Right cardiac atrium (tissue), 5 donors: ENCODE results near the gene RAPGEF1. TPM values are rescaled to one million over a fixed set of nuclear protein-coding genes. Genes with fewer than 3 reads are reported as not detected.

Experiments
- ATAC-seq, 2 donors: fragments of 200-7000 bp; cut with Tn5 transposase; one replicate each; pipeline versions ENCODE4 v1.8.0 to v1.9.1; 2020; ENCODE audit warnings: moderate library complexity in 2 of 2, mild to moderate bottlenecking in 1 of 2
- DNase-seq, 3 donors: peaks; one replicate each; pipeline ENCODE4 v3.0.0-alpha.2; 2020
- H3K27ac ChIP-seq: one replicate; pipeline ENCODE4 v1.5.1; 2013; ENCODE audit warnings: mild to moderate bottlenecking, low read length, control low read depth, moderate library complexity
- H3K27me3 ChIP-seq: one replicate; pipeline ENCODE4 v1.6.1; 2013; ENCODE audit not compliant: control insufficient read depth, insufficient read depth
- H3K4me1 ChIP-seq: one replicate; pipeline ENCODE4 v1.6.1; 2013; ENCODE audit warnings: low read length; ENCODE audit not compliant: control insufficient read depth, insufficient read depth
- H3K4me3 ChIP-seq: one replicate; pipeline ENCODE4 v1.5.1; 2013; ENCODE audit warnings: low read length, control low read depth
- H3K9me3 ChIP-seq: one replicate; pipeline ENCODE4 v1.6.1; 2013; ENCODE audit warnings: low read length; ENCODE audit not compliant: control insufficient read depth
- WGBS: extraction: QIAGEN DNeasy Blood & Tissue Kit; methylation state at CpG from one replicate; pipeline ENCODE4 v1.1.7; 2013; 5-methylcytosine and 5-hydroxymethylcytosine counted together
- intact Hi-C, 4 donors: fragments of 100-400 bp; cut with DNase I; formaldehyde crosslinking; loops; one replicate each; pipeline versions ENCODE4 v1.11.0 to v1.14.0; 2022 to 2023
- polyA plus RNA-seq: library from polyadenylated mRNA; stranded (reverse); fragments of 200-250 nt; gene quantifications from one replicate; pipeline ENCODE4 v1.2.3, GENCODE V29; 2013
- total RNA-seq, 4 donors: library from RNA; stranded (reverse); fragmentation: NEBNext Ultra II Directional; extraction: Animal tissue kit (Norgen Biotek cat#: 25700); gene quantifications; one replicate each; pipeline ENCODE4 v1.2.1, GENCODE V29; 2021
- donor health status: healthy with polysubstance abuse.
- donor health status: DM: no; HTN: yes; CAD: no.
- donor health status: DM: no; HTN: no; CAD: no.
- donor health status: DM: no; HTN: yes; CAD: no; lungs with severe emphysema.
- donor health status: DM: yes; HTN: yes; CAD: no.

Gene RAPGEF1
- total and polyA plus RNA-seq, 5 donors = 58.5 to 100 (median 88.6) TPM

- Histone ChIP-seq H3K4me3 (no peak overlapping the region), H3K4me1 (peaks cover 27% of the 10 kb centered on the region), H3K27ac (peak overlapping the region; percentile 65), H3K9me3 (no peaks in the 10 kb centered on the region), H3K27me3 (no peaks in the 10 kb centered on the region)
- DNase-seq (no peak), ATAC-seq (no peak)
- 48% methylated on average over 4 of the region's 4 CpGs for WGBS
- intact Hi-C loops = loop anchor here in 2 of 4 donors (5.0 to 10.0 kb wide), 2 partner anchors 62 to 129 kb away; no protein-coding TSS in a partner anchor
Measured at GRCh38 chr9:131736431-131736830, 3.4 kb downstream of the RAPGEF1 start.

DNA sequence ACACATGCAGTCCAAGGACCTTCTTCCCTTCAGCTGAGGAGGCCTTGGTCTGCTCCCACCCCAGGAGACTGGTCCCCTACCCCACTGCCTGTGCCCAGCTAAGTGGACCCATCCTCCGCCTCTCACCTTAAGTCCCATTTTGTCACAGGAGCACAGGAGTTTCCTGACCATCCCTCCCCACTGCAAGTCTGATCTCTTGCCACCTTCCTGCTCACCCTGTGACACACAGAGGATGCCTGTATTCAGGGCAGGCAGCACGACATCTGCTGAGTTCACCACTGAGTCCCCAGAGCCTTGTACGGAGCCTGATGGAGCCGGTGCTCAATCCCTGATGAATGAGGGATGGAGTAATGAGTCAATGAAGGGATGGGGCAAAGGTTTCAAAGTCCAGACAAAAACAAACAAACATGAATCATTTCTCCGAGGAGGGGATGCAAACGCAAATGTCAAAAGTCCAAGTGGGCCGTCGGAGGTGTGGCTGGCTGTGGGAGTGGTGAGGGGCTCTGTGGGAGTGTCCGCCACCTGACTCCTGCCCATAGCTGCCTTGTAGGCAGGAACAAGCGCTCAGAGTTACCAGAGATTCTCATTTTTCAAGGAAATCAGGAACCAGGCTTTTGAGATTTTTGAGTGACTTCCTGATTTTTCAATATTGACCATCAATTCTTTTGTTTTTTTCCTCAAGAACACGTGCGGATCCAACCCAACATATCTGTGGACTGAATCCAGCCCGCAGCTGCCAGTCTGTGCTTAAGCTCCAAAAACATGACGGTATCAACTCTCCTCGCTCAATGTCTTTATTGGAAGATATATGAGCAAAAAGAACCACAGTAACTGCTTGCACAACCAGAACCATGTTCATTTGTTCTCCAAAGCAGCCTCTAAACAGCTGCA is 4.4 kb downstream of the RAPGEF1 start:
- 73% methylated on average over 15 of the region's 15 CpGs for WGBS
- ATAC-seq = no peak
- peaks cover 27% of the 10 kb centered on the region for H3K4me1 ChIP-seq
- intact Hi-C loops = loop anchor here in 2 of 4 donors (5.0 to 10.0 kb wide), 2 partner anchors 61 to 128 kb away; no protein-coding TSS in a partner anchor
- H3K27me3 ChIP-seq = no peaks in the 10 kb centered on the region
- no peak overlapping the region for H3K27ac ChIP-seq
- H3K4me3 ChIP-seq = no peak overlapping the region
- DNase-seq = no peak
- no peaks in the 10 kb centered on the region for H3K9me3 ChIP-seq

DNA sequence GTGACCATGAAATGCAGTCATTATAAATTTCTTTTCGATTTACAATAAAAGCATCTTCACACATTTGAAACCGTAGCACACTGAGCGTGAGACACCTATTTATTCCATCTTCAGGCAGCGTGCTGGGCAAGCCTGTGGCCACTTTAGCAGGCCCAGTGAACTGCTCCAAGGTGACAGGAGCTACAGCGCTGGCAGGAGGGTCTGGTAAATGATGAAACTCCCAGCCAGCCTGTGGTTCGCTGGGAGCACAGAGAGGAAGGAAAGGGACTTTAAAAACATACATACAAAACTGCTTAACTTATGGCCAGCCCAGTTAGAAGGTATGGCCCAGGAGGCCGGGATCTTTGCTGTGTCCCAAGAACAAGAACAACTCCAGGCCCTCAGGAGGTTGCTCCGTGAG is 5.1 kb downstream of the RAPGEF1 start:
- DNase-seq (no peak), ATAC-seq (no peak)
- Histone ChIP-seq H3K4me1 (peaks cover 27% of the 10 kb centered on the region), H3K4me3 (no peak overlapping the region), H3K27me3 (no peaks in the 10 kb centered on the region), H3K9me3 (no peaks in the 10 kb centered on the region), H3K27ac (no peak overlapping the region)
- 74% methylated on average over 8 of the region's 8 CpGs for WGBS
- intact Hi-C loops = loop anchor here in 2 of 4 donors (5.0 to 10.0 kb wide), 2 partner anchors 60 to 127 kb away; no protein-coding TSS in a partner anchor

- Histone ChIP-seq H3K4me3 (no peak overlapping the region), H3K27me3 (no peaks in the 10 kb centered on the region), H3K27ac (peak overlapping the region; percentile 90), H3K4me1 (peaks cover 31% of the 10 kb centered on the region), H3K9me3 (no peaks in the 10 kb centered on the region)
- 25% methylated on average over 6 of the region's 6 CpGs for WGBS
- intact Hi-C loops = loop anchor here in 1 of 4 donors (10.0 kb wide), 1 partner anchor 59 kb away; no protein-coding TSS in a partner anchor
- peak; percentile 60 to 84 (median 82) for DNase-seq
- ATAC-seq = peak; percentile 2
Measured at GRCh38 chr9:131734165-131734610, 5.7 kb downstream of the RAPGEF1 start.

DNA sequence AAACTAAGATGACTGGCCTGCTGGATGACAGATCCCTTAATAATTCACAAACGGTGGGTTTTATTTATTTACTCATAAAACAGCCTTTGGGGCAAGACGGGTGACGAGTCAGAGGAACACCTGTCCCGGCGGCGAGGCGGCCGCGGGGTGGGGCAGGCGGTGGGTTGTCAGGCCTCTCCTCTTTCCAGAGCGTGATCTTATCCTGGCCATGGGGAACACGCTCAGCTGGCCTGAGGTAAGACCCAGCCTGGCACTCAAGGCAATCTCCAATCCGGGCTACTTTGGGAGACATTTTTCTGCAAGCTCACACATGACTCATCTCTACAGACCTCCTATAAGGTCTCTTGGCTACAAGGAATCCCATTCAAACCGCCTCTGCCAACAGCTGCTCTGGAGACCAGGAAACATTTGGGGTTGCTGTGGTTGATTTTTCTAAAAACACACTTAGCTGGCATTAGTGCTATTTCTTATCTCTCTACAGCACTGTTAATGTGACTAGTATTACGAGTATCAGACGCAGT is 6.3 kb downstream of the RAPGEF1 start:
- Histone ChIP-seq H3K4me3 (no peak overlapping the region), H3K27ac (peak overlapping the region; percentile 63), H3K4me1 (peaks cover 31% of the 10 kb centered on the region), H3K9me3 (no peaks in the 10 kb centered on the region), H3K27me3 (no peaks in the 10 kb centered on the region)
- 58% methylated on average over 16 of the region's 16 CpGs for WGBS
- DNase-seq (peak; percentile 60 to 65 (median 64)), ATAC-seq (peak; percentile 69 to 78)
- intact Hi-C loops = loop anchor here in 1 of 4 donors (10.0 kb wide), 1 partner anchor 59 kb away; no protein-coding TSS in a partner anchor

GRCh38 chr9:131732636-131733289 is 7.1 kb downstream of the RAPGEF1 start:
- no peak for ATAC-seq
- no peak overlapping the region for H3K4me3 ChIP-seq
- peaks cover 31% of the 10 kb centered on the region for H3K4me1 ChIP-seq
- no peaks in the 10 kb centered on the region for H3K27me3 ChIP-seq
- intact Hi-C loops = loop anchor here in 1 of 4 donors (10.0 kb wide), 1 partner anchor 58 kb away; no protein-coding TSS in a partner anchor
- DNase-seq = peak in 1 of 3 donors; percentile 64
- peak overlapping the region; percentile 17 for H3K27ac ChIP-seq
- no peaks in the 10 kb centered on the region for H3K9me3 ChIP-seq
- WGBS = 72% methylated on average over 12 of the region's 12 CpGs

DNA sequence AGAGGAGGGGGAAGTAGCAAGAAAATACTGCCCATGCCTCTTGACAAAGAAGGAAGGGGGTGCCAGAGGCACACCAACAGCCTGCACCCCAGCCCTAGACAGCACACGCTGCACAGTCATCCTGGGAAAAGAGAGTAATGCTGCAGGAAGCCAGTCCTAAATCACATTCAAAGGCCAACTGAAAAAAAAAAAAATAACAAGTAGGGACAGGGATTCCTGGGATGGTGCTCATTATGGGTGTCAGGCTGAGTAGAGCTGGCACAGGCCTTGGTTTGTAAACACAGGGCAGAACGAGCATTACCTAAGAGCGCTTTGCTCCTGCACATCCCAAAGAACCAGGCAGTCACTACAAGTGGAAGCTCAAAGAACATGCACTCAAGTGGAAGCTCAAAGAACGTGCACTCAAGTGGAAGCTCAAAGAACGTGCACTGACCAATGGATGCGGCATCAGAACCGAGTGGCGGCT is 7.8 kb downstream of the RAPGEF1 start:
- peaks cover 32% of the 10 kb centered on the region for H3K4me1 ChIP-seq
- intact Hi-C loops = loop anchor here in 1 of 4 donors (10.0 kb wide), 1 partner anchor 57 kb away; no protein-coding TSS in a partner anchor
- ATAC-seq (peak; percentile 57 to 58), DNase-seq (peak in 1 of 3 donors; percentile 56)
- WGBS = 64% methylated on average over 8 of the region's 8 CpGs
- peak overlapping the region; percentile 79 for H3K27ac ChIP-seq
- no peak overlapping the region for H3K4me3 ChIP-seq
- H3K27me3 ChIP-seq = no peaks in the 10 kb centered on the region
- H3K9me3 ChIP-seq = no peaks in the 10 kb centered on the region

DNA sequence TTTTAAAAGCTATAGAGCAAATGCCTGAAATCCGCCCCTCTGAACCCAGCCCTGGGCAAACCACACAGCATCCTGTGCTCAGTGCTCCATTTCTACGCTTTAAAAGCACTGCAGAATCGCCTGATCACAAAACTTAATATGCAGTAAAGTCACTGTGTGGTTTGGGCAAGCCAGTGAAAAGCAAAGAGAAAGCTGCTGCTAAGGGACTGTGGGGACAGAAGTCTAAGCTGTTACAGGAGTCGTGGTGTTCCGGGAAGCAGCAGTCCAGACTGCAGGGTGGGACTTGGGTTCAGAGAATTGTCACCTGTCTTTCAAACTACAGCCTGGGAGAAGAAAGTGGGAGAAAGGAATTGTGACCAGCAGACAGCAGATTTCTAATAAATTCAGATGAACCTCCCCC is 8.2 kb downstream of the RAPGEF1 start:
- no peak overlapping the region for H3K4me3 ChIP-seq
- peaks cover 29% of the 10 kb centered on the region for H3K4me1 ChIP-seq
- ATAC-seq = no peak
- no peaks in the 10 kb centered on the region for H3K27me3 ChIP-seq
- DNase-seq = no peak
- intact Hi-C loops = loop anchor here in 1 of 4 donors (10.0 kb wide), 1 partner anchor 57 kb away; no protein-coding TSS in a partner anchor
- H3K9me3 ChIP-seq = no peaks in the 10 kb centered on the region
- H3K27ac ChIP-seq = peak overlapping the region; percentile 79
- WGBS = 60% methylated on average over 5 of the region's 5 CpGs

DNA sequence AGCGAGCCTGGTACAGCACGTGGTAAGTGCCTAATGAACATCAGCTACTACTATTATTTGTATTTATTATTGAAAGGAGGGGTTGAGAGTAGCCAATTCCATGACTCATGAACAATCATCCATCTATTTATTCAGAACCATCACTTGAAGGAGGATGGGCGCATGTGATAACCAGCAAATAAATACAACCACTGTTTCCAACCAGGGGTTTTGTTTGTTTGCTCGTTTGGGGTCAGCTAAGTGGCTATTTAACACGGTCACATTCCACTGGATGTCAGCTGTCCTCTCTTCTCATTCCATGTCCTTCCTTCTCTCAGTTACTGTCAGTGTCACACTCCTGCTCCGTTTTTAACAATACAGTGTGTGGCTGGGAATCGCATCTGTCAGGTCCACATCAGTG is 8.6 kb downstream of the RAPGEF1 start:
- no peak overlapping the region for H3K4me3 ChIP-seq
- 49% methylated on average over 7 of the region's 7 CpGs for WGBS
- no peak for ATAC-seq
- DNase-seq = no peak
- H3K4me1 ChIP-seq = peaks cover 26% of the 10 kb centered on the region
- no peaks in the 10 kb centered on the region for H3K9me3 ChIP-seq
- no peaks in the 10 kb centered on the region for H3K27me3 ChIP-seq
- intact Hi-C loops = loop anchor here in 1 of 4 donors (10.0 kb wide), 1 partner anchor 56 kb away; no protein-coding TSS in a partner anchor
- peak overlapping the region; percentile 79 for H3K27ac ChIP-seq

GRCh38 chr9:131728961-131729360 is 10.9 kb downstream of the RAPGEF1 start:
- Histone ChIP-seq H3K4me3 (no peak overlapping the region), H3K27me3 (no peaks in the 10 kb centered on the region), H3K9me3 (no peaks in the 10 kb centered on the region), H3K27ac (no peak overlapping the region), H3K4me1 (peaks cover 17% of the 10 kb centered on the region)
- DNase-seq (no peak), ATAC-seq (peak in 1 of 2 donors; percentile 8)
- intact Hi-C loops = no loop called here
- 41% methylated on average over 3 of the region's 3 CpGs for WGBS
